ENCODE results near the gene PRKAR1B.
"Not testable (repeated sequence)": the region's sequence is repeated elsewhere in the genome, so short reads cannot be mapped to it uniquely, and the experiment has no call there.

The PRKAR1B gene

GRCh38 chr7:756928-757560 lies 30.0 kb upstream of the PRKAR1B start:
- DNase-seq (ENCODE audit: low spot score): no peak

GRCh38 chr7:756231-756927 lies 29.3 kb upstream of the PRKAR1B start:
- no peak for DNase-seq (ENCODE audit: low spot score)

GRCh38 chr7:755413-755805 lies 28.3 kb upstream of the PRKAR1B start:
- DNase-seq (ENCODE audit: low spot score): no peak

GRCh38 chr7:754531-755412 lies 27.7 kb upstream of the PRKAR1B start:
- DNase-seq (ENCODE audit: low spot score): no peak

- no peak for DNase-seq (ENCODE audit: low spot score)
Observed at GRCh38 chr7:753190-753589, 26.1 kb upstream of the PRKAR1B start.

- not testable (repeated sequence) for DNase-seq (ENCODE audit: low spot score)
Observed at GRCh38 chr7:752256-752655, 25.2 kb upstream of the PRKAR1B start.

GRCh38 chr7:751826-752225 lies 24.7 kb upstream of the PRKAR1B start:
- no peak for DNase-seq (ENCODE audit: low spot score)

- no peak for DNase-seq (ENCODE audit: low spot score)
Observed at GRCh38 chr7:750111-750905, 23.2 kb upstream of the PRKAR1B start.

- no peak for DNase-seq (ENCODE audit: low spot score)
Observed at GRCh38 chr7:749140-749551, 22.1 kb upstream of the PRKAR1B start.

- no peak for DNase-seq (ENCODE audit: low spot score)
Observed at GRCh38 chr7:748446-748845, 21.4 kb upstream of the PRKAR1B start.

- no peak for DNase-seq (ENCODE audit: low spot score)
Observed at GRCh38 chr7:747186-747585, 20.1 kb upstream of the PRKAR1B start.

- DNase-seq (ENCODE audit: low spot score): no peak
Observed at GRCh38 chr7:746155-747061, 19.3 kb upstream of the PRKAR1B start.

- DNase-seq (ENCODE audit: low spot score): no peak
Observed at GRCh38 chr7:745431-746154, 18.5 kb upstream of the PRKAR1B start.

- no peak for DNase-seq (ENCODE audit: low spot score)
Observed at GRCh38 chr7:744854-745430, 17.9 kb upstream of the PRKAR1B start.

- DNase-seq (ENCODE audit: low spot score): not testable (repeated sequence)
Observed at GRCh38 chr7:744128-744520, 17.0 kb upstream of the PRKAR1B start.

- not testable (repeated sequence) for DNase-seq (ENCODE audit: low spot score)
Observed at GRCh38 chr7:743341-744127, 16.5 kb upstream of the PRKAR1B start.

- no peak for DNase-seq (ENCODE audit: low spot score)
Observed at GRCh38 chr7:742791-743190, 15.7 kb upstream of the PRKAR1B start.

- no peak for DNase-seq (ENCODE audit: low spot score)
Observed at GRCh38 chr7:741850-742249, 14.8 kb upstream of the PRKAR1B start.

GRCh38 chr7:741191-741671 lies 14.2 kb upstream of the PRKAR1B start:
- no peak for DNase-seq (ENCODE audit: low spot score)

Data from HuH-7.5 (cell line).